ENCODE measurements around the gene CSGALNACT2. TPM values are rescaled to one million over a fixed set of nuclear protein-coding genes. Genes with fewer than 3 reads are reported as not detected.

CSGALNACT2 gene
- total and polyA plus RNA-seq, 2 of the 13 experiments (the other 11 are each of a cell fraction or from before 2014, with no cell fraction given): 3.3 to 7.1 TPM

GRCh38 chr10:43105102-43105955 lies 32.9 kb upstream of the CSGALNACT2 start (continued):
- TF ChIP-seq THAP9 (CRISPR knock-in tag; IDR thresholded peaks at IDR 0.05; ENCODE audit: borderline replicate concordance) (0 out of 2 replicates have a peak, but pooled peaks have one; percentile 19), MAFF (IDR thresholded peaks at IDR 0.05; ENCODE audit: low read depth, low read length) (no peak), ZNF230 (CRISPR knock-in tag; IDR thresholded peaks at IDR 0.05) (no peak), ZNF354B (CRISPR knock-in tag; IDR thresholded peaks at IDR 0.05) (no peak), ZMAT5 (CRISPR knock-in tag; IDR thresholded peaks at IDR 0.05; ENCODE audit: borderline replicate concordance, low read depth) (no peak), STAG1 (CRISPR knock-in tag; IDR thresholded peaks at IDR 0.05) (peak; percentile 96), ZNF430 (CRISPR knock-in tag; IDR thresholded peaks at IDR 0.05) (no peak), TCF12 (IDR thresholded peaks at IDR 0.05) (no peak), TCF12 (CRISPR knock-in tag; IDR thresholded peaks at IDR 0.05) (no peak), TBX2 (CRISPR knock-in tag; IDR thresholded peaks at IDR 0.05; ENCODE audit: borderline replicate concordance) (peak; percentile 38; the same call in 1 of the 2 replicates), MAZ (IDR thresholded peaks at IDR 0.05; ENCODE audit: borderline replicate concordance, low read depth, low read length) (peak; percentile 95), MAZ (CRISPR knock-in tag; IDR thresholded peaks at IDR 0.05; ENCODE audit: low read depth) (peak; percentile 94), DR1 (CRISPR knock-in tag; IDR thresholded peaks at IDR 0.05) (no peak), ZNF891 (CRISPR knock-in tag; IDR thresholded peaks at IDR 0.05) (no peak), SKI (IDR thresholded peaks at IDR 0.05; ENCODE audit: partially characterized antibody) (peak; percentile 53), SIN3B (IDR thresholded peaks at IDR 0.05; ENCODE audit: low read length) (no peak), REPIN1 (CRISPR knock-in tag; IDR thresholded peaks at IDR 0.05; ENCODE audit: borderline replicate concordance, low read depth) (no peak), MXI1 (IDR thresholded peaks at IDR 0.05; ENCODE audit: borderline replicate concordance, low read depth, low read length) (no peak), HINFP (CRISPR knock-in tag; IDR thresholded peaks at IDR 0.05; ENCODE audit: low read depth) (no peak), ZNF777 (CRISPR knock-in tag; IDR thresholded peaks at IDR 0.05) (peak; percentile 81), NFRKB (IDR thresholded peaks at IDR 0.05) (no peak), HIVEP1 (CRISPR knock-in tag; IDR thresholded peaks at IDR 0.05) (no peak), RBM22 (optimal IDR thresholded peaks at IDR 0.05; ENCODE audit: low read length) (no peak), ELF4 (CRISPR knock-in tag; IDR thresholded peaks at IDR 0.05; ENCODE audit: borderline replicate concordance) (no peak), ZFP36L2 (CRISPR knock-in tag; IDR thresholded peaks at IDR 0.05) (no peak), ATF5 (CRISPR knock-in tag; IDR thresholded peaks at IDR 0.05; ENCODE audit: low read depth) (no peak), NCOA1 (CRISPR knock-in tag; IDR thresholded peaks at IDR 0.05) (no peak)

Data from HepG2 (cell line).